WTC11 (cell line): ENCODE results near the gene CPNE5. TPM values are rescaled to one million over a fixed set of nuclear protein-coding genes. Genes with fewer than 3 reads are reported as not detected.

Source experiments
- ATAC-seq: fragments of 200-7000 bp; cut with Tn5 transposase; 2 replicates; pipeline ENCODE4 v1.10.0; 2021; ENCODE audit warnings: mild to moderate bottlenecking, moderate library complexity
- CTCF ChIA-PET: fragments of 300-600 bp; sonication (Branson Sonifier 250); formaldehyde crosslinking; loops from one replicate; lab custom pipeline; 2021; ENCODE audit warnings: antibody characterized with exemption; lab: Charles Lee
- POLR2A ChIA-PET: fragments of 350-600 bp; sonication (Branson Sonifier 250); formaldehyde crosslinking; loops from one replicate; lab custom pipeline; 2021; ENCODE audit warnings: antibody characterized with exemption; lab: Charles Lee
- DNase-seq: peaks from one replicate; pipeline ENCODE4 v3.0.0; 2021; ENCODE audit warnings: low spot score
- H3K27ac Mint-ChIP-seq: 2 replicates; pipeline ENCODE4 v1.8.0; 2021; ENCODE audit warnings: mixed read lengths
- H3K27me3 Mint-ChIP-seq: 2 replicates; pipeline ENCODE4 v1.8.0; 2021; ENCODE audit warnings: low read depth, mild to moderate bottlenecking, moderate library complexity, mixed read lengths
- H3K36me3 Mint-ChIP-seq: 2 replicates; pipeline ENCODE4 v1.8.0; 2021; ENCODE audit warnings: mixed read lengths
- H3K4me1 Mint-ChIP-seq: 2 replicates; pipeline ENCODE4 v1.8.0; 2022; ENCODE audit warnings: mixed read lengths
- H3K4me3 Mint-ChIP-seq: 2 replicates; pipeline ENCODE4 v1.8.0; 2021; ENCODE audit warnings: mild to moderate bottlenecking, moderate library complexity, mixed read lengths
- H3K9me3 Mint-ChIP-seq: 2 replicates; pipeline ENCODE4 v1.8.0; 2021; ENCODE audit warnings: mixed read lengths
- ATF1 ChIP-seq: sonication (generic); formaldehyde crosslinking; IDR thresholded peaks from 2 replicates; pipeline ENCODE4 v1.8.1; 2023; ENCODE audit warnings: mild to moderate bottlenecking, moderate library complexity, missing genetic modification reagents
- CBFB ChIP-seq: sonication (generic); formaldehyde crosslinking; IDR thresholded peaks from 2 replicates; pipeline ENCODE4 v1.8.1; 2022; ENCODE audit warnings: mild to moderate bottlenecking, low read depth, missing genetic modification reagents
- JAZF1 ChIP-seq: fragments of 250-450 bp; sonication (Bioruptor Pico); IDR thresholded peaks from 2 replicates; pipeline ENCODE4 v1.9.0; 2021; ENCODE audit warnings: moderate library complexity, mild to moderate bottlenecking, inconsistent platforms
- JUN ChIP-seq: sonication (generic); formaldehyde crosslinking; IDR thresholded peaks from 2 replicates; pipeline ENCODE4 v1.8.0; 2023; ENCODE audit warnings: mild to moderate bottlenecking, missing genetic modification reagents
- NFE2L1 ChIP-seq: sonication (generic); formaldehyde crosslinking; IDR thresholded peaks from 2 replicates; pipeline ENCODE4 v1.8.1; 2023; ENCODE audit warnings: missing genetic modification reagents
- NR2C2 ChIP-seq: sonication (generic); formaldehyde crosslinking; IDR thresholded peaks from 2 replicates; pipeline ENCODE4 v1.8.0; 2022; ENCODE audit warnings: mild to moderate bottlenecking, missing genetic modification reagents
- OVOL2 ChIP-seq: fragments of 250-450 bp; sonication (Bioruptor Pico); IDR thresholded peaks from 2 replicates; pipeline ENCODE4 v1.9.0; 2021; ENCODE audit warnings: mild to moderate bottlenecking, borderline replicate concordance
- RORB ChIP-seq: fragments of 250-450 bp; sonication (Bioruptor Pico); IDR thresholded peaks from 2 replicates; pipeline ENCODE4 v1.9.0; 2021; ENCODE audit warnings: mild to moderate bottlenecking
- TCF7 ChIP-seq: sonication (generic); formaldehyde crosslinking; IDR thresholded peaks from 2 replicates; pipeline ENCODE4 v1.8.0; 2022; ENCODE audit warnings: mild to moderate bottlenecking, low read depth, missing genetic modification reagents, moderate library complexity
- TP53 ChIP-seq: sonication (generic); formaldehyde crosslinking; IDR thresholded peaks from 2 replicates; pipeline ENCODE4 v1.8.1; 2023; ENCODE audit warnings: mild to moderate bottlenecking, missing genetic modification reagents
- ZNF263 ChIP-seq: sonication (generic); formaldehyde crosslinking; IDR thresholded peaks from 2 replicates; pipeline ENCODE4 v1.8.1; 2022; ENCODE audit warnings: low read depth, mild to moderate bottlenecking, moderate library complexity, missing genetic modification reagents
- ZNF416 ChIP-seq: fragments of 250-450 bp; sonication (Bioruptor Pico); IDR thresholded peaks from 2 replicates; pipeline ENCODE4 v1.9.0; 2021; ENCODE audit warnings: mild to moderate bottlenecking, inconsistent platforms
- total RNA-seq: library from RNA; stranded (reverse); gene quantifications from 3 replicates; pipeline ENCODE4 v1.2.3, GENCODE V29; 2021
- TF ChIP-seq, protein P1 (sequence below): fragments of 250-450 bp; sonication (Bioruptor Pico); IDR thresholded peaks from 2 replicates; pipeline ENCODE4 v1.9.0; 2021; ENCODE audit warnings: mild to moderate bottlenecking
- TF ChIP-seq, protein P2 (sequence below): sonication (generic); formaldehyde crosslinking; IDR thresholded peaks from 2 replicates; pipeline ENCODE4 v1.8.0; 2023; ENCODE audit warnings: mild to moderate bottlenecking, missing genetic modification reagents
- TF ChIP-seq, protein P3 (sequence below): sonication (generic); formaldehyde crosslinking; IDR thresholded peaks from 2 replicates; pipeline ENCODE4 v1.8.1; 2023; ENCODE audit warnings: mild to moderate bottlenecking, missing genetic modification reagents
- TF ChIP-seq, protein P4 (sequence below): sonication (generic); formaldehyde crosslinking; IDR thresholded peaks from 2 replicates; pipeline ENCODE4 v1.8.0; 2022; ENCODE audit warnings: mild to moderate bottlenecking, missing genetic modification reagents
- TF ChIP-seq, protein P5 (sequence below): fragments of 250-450 bp; sonication (Bioruptor Pico); IDR thresholded peaks from 2 replicates; pipeline ENCODE4 v1.8.0; 2021; ENCODE audit warnings: mild to moderate bottlenecking
- TF ChIP-seq, protein P6 (sequence below): fragments of 250-450 bp; sonication (Bioruptor Pico); IDR thresholded peaks from 2 replicates; pipeline ENCODE4 v1.9.0; 2021; ENCODE audit warnings: moderate library complexity, mild to moderate bottlenecking, inconsistent platforms, borderline replicate concordance
- TF ChIP-seq, protein P7 (sequence below): fragments of 250-450 bp; sonication (Bioruptor Pico); conservative IDR thresholded peaks from 2 replicates; pipeline ENCODE4 v1.9.0; 2021; ENCODE audit warnings: mild to moderate bottlenecking

Gene CPNE5
- total RNA-seq, 1 experiment from 2014 or later: 0.44 TPM

DNA sequence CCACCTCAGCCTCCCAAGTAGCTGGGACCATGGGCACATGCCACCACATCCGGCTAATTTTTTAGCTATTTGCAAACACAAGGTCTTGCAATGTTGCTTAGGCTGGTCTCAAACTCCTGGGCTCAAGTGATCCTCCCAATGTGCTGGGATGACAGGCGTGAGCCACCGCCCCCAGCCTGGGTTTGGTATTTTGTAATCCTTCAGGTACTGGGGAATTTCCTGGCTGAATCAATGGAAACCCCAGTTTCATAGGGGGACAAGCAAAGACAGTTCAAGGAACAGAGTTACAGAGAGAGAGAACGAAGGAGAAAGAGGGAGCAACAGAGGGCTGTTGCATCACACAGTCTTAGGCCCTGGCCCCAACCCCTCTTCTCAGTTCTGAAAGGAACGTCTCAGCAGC, 105.9 kb downstream of the CPNE5 start (continued):
- TF ChIP-seq, protein P1, sequence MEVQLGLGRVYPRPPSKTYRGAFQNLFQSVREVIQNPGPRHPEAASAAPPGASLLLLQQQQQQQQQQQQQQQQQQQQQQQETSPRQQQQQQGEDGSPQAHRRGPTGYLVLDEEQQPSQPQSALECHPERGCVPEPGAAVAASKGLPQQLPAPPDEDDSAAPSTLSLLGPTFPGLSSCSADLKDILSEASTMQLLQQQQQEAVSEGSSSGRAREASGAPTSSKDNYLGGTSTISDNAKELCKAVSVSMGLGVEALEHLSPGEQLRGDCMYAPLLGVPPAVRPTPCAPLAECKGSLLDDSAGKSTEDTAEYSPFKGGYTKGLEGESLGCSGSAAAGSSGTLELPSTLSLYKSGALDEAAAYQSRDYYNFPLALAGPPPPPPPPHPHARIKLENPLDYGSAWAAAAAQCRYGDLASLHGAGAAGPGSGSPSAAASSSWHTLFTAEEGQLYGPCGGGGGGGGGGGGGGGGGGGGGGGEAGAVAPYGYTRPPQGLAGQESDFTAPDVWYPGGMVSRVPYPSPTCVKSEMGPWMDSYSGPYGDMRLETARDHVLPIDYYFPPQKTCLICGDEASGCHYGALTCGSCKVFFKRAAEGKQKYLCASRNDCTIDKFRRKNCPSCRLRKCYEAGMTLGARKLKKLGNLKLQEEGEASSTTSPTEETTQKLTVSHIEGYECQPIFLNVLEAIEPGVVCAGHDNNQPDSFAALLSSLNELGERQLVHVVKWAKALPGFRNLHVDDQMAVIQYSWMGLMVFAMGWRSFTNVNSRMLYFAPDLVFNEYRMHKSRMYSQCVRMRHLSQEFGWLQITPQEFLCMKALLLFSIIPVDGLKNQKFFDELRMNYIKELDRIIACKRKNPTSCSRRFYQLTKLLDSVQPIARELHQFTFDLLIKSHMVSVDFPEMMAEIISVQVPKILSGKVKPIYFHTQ: no peak
- TF ChIP-seq CBFB (no peak), TCF7 (CRISPR knock-in tag) (no peak), TP53 (CRISPR knock-in tag) (no peak), ZNF263 (CRISPR knock-in tag) (no peak), JAZF1 (CRISPR knock-in tag) (no peak), ZNF416 (no peak), RORB (CRISPR knock-in tag) (no peak), OVOL2 (CRISPR knock-in tag) (no peak), ATF1 (CRISPR knock-in tag) (no peak)
- TF ChIP-seq, protein P2, sequence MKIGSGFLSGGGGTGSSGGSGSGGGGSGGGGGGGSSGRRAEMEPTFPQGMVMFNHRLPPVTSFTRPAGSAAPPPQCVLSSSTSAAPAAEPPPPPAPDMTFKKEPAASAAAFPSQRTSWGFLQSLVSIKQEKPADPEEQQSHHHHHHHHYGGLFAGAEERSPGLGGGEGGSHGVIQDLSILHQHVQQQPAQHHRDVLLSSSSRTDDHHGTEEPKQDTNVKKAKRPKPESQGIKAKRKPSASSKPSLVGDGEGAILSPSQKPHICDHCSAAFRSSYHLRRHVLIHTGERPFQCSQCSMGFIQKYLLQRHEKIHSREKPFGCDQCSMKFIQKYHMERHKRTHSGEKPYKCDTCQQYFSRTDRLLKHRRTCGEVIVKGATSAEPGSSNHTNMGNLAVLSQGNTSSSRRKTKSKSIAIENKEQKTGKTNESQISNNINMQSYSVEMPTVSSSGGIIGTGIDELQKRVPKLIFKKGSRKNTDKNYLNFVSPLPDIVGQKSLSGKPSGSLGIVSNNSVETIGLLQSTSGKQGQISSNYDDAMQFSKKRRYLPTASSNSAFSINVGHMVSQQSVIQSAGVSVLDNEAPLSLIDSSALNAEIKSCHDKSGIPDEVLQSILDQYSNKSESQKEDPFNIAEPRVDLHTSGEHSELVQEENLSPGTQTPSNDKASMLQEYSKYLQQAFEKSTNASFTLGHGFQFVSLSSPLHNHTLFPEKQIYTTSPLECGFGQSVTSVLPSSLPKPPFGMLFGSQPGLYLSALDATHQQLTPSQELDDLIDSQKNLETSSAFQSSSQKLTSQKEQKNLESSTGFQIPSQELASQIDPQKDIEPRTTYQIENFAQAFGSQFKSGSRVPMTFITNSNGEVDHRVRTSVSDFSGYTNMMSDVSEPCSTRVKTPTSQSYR: no peak
- TF ChIP-seq, protein P3, sequence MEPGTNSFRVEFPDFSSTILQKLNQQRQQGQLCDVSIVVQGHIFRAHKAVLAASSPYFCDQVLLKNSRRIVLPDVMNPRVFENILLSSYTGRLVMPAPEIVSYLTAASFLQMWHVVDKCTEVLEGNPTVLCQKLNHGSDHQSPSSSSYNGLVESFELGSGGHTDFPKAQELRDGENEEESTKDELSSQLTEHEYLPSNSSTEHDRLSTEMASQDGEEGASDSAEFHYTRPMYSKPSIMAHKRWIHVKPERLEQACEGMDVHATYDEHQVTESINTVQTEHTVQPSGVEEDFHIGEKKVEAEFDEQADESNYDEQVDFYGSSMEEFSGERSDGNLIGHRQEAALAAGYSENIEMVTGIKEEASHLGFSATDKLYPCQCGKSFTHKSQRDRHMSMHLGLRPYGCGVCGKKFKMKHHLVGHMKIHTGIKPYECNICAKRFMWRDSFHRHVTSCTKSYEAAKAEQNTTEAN (CRISPR knock-in tag): no peak
- TF ChIP-seq, protein P4, sequence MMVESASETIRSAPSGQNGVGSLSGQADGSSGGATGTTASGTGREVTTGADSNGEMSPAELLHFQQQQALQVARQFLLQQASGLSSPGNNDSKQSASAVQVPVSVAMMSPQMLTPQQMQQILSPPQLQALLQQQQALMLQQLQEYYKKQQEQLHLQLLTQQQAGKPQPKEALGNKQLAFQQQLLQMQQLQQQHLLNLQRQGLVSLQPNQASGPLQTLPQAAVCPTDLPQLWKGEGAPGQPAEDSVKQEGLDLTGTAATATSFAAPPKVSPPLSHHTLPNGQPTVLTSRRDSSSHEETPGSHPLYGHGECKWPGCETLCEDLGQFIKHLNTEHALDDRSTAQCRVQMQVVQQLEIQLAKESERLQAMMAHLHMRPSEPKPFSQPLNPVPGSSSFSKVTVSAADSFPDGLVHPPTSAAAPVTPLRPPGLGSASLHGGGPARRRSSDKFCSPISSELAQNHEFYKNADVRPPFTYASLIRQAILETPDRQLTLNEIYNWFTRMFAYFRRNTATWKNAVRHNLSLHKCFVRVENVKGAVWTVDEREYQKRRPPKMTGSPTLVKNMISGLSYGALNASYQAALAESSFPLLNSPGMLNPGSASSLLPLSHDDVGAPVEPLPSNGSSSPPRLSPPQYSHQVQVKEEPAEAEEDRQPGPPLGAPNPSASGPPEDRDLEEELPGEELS (CRISPR knock-in tag): no peak
- TF ChIP-seq, protein P5, sequence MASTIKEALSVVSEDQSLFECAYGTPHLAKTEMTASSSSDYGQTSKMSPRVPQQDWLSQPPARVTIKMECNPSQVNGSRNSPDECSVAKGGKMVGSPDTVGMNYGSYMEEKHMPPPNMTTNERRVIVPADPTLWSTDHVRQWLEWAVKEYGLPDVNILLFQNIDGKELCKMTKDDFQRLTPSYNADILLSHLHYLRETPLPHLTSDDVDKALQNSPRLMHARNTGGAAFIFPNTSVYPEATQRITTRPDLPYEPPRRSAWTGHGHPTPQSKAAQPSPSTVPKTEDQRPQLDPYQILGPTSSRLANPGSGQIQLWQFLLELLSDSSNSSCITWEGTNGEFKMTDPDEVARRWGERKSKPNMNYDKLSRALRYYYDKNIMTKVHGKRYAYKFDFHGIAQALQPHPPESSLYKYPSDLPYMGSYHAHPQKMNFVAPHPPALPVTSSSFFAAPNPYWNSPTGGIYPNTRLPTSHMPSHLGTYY (CRISPR knock-in tag): no peak

DNA sequence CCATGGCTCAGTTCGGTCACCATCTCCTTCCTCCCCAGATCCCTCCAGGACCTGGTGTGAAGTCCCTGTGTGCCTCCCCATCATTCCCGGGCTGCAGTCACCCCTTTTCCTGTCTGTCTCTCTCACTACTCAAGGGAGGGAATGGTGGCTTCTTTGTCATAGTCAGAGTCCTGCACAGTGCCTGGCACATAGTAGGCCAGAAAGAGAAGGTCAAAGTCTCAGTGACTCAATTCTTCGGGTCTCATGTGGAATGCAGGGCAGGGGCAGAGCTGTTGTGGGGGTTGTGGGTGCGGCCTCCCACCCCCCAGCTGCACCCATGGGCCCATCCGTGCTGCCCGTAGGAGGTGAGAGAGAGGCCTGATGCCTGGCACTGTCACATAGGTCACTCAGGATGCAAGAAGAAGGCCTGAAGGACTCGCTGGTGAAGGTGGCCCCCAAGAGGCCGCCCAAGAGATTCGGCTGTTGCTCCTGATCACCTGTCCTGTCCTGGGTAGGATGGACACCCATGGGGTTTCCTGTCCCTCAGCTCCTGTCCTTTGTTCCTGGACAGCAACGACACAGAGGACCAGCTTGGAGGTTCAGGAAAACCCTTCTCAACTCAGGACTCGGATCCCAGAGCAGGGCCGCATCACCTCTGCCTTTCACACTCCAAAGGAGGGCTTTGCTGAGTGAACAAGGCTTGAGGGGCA, 107.5 kb downstream of the CPNE5 start:
- ATAC-seq: no peak; the same call in 1 of the 2 replicates
- CTCF ChIA-PET: interaction anchor here (0.5 to 2.2 kb wide), 3 partner anchors 34 to 356 kb away, joined by 3 to 5 read pairs (median 4); no protein-coding TSS in a partner anchor
- Mint-ChIP-seq H3K4me1 (peaks cover 16% of the 10 kb centered on the region), H3K27me3 (peaks cover 2% of the 10 kb centered on the region; the same call in 1 of the 2 replicates), H3K9me3 (no peaks in the 10 kb centered on the region), H3K36me3 (no peaks in the 10 kb centered on the region), H3K4me3 (no peak overlapping the region), H3K27ac (no peak overlapping the region)
- TF ChIP-seq, protein P6, sequence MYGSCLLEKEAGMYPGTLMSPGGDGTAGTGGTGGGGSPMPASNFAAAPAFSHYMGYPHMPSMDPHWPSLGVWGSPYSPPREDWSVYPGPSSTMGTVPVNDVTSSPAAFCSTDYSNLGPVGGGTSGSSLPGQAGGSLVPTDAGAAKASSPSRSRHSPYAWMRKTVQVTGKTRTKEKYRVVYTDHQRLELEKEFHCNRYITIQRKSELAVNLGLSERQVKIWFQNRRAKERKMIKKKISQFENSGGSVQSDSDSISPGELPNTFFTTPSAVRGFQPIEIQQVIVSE (CRISPR knock-in tag): no peak
- TF ChIP-seq NFE2L1 (CRISPR knock-in tag) (no peak), NR2C2 (no peak), JUN (CRISPR knock-in tag) (no peak)
- TF ChIP-seq, protein P7, sequence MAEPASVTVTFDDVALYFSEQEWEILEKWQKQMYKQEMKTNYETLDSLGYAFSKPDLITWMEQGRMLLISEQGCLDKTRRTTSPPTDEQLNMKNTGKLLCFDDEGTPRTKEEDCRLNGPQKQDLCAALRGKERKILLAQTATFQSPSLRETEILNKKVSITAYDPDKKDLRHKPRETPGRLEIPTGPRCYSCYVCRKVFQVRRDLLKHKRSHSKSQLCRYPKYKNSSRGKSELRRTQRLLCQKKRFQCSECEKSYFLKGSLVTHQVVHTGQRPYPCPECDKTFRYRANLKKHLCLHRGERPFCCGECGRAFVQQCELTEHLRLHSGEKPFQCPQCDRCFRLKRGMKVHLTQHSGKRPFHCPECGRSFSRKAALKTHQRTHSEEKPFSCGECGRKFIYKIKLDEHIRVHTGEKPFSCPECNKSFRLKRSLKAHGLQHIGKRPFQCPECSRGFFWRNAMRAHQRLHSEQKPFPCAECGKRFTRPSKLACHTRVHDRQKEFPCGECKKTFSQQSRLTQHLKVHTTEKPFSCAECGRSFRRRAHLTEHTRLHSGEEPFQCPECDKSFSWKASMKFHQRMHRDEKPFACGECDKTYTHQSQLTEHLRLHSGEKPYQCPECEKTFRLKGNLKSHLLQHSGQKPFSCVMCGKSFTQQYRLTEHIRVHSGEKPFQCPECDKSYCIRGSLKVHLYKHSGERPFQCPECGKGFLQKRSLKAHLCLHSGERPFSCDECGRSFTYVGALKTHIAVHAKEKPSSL: no peak
- TF ChIP-seq, protein P1: no peak
- no peak for DNase-seq
- POLR2A ChIA-PET: no interaction called here
